ENCODE data around the gene CDHR1.
"Not testable (repeated sequence)": the region's sequence is repeated elsewhere in the genome, so short reads cannot be mapped to it uniquely, and the experiment has no call there.

CDHR1 gene

GRCh38 chr10:84173501-84173929 is 20.8 kb upstream of the CDHR1 start, which contains the start of gene GPR15LG:
Gene GPR15LG (plus strand): TSS chr10:84173801. CDS start chr10:84173852, 51 bp downstream.
- FAIRE-seq = no peak
- DNase-seq (ENCODE audit: low spot score) = no peak

GRCh38 chr10:84175436-84175835 is 18.9 kb upstream of the CDHR1 start:
- FAIRE-seq = no peak
- no peak for DNase-seq (ENCODE audit: low spot score)

- FAIRE-seq = no peak
- no peak for DNase-seq (ENCODE audit: low spot score)
Observed at GRCh38 chr10:84176351-84176750, 18.0 kb upstream of the CDHR1 start.

GRCh38 chr10:84176836-84177474 is 17.4 kb upstream of the CDHR1 start:
- no peak for DNase-seq (ENCODE audit: low spot score)
- FAIRE-seq = no peak

- DNase-seq (ENCODE audit: low spot score) (no peak), FAIRE-seq (no peak)
Observed at GRCh38 chr10:84177541-84178141, 16.7 kb upstream of the CDHR1 start.

- FAIRE-seq = peak; percentile 98
- no peak for DNase-seq (ENCODE audit: low spot score)
Observed at GRCh38 chr10:84178160-84178609, 16.2 kb upstream of the CDHR1 start.

- DNase-seq (ENCODE audit: low spot score) (no peak), FAIRE-seq (no peak)
Observed at GRCh38 chr10:84179059-84179710, 15.2 kb upstream of the CDHR1 start.

GRCh38 chr10:84180386-84180785 is 14.0 kb upstream of the CDHR1 start:
- not testable (repeated sequence) for DNase-seq (ENCODE audit: low spot score); FAIRE-seq

GRCh38 chr10:84181631-84182030 is 12.7 kb upstream of the CDHR1 start:
- DNase-seq (ENCODE audit: low spot score) = no peak
- FAIRE-seq = no peak

GRCh38 chr10:84184517-84184916 is 9.8 kb upstream of the CDHR1 start:
- DNase-seq (ENCODE audit: low spot score) (no peak), FAIRE-seq (no peak)

- FAIRE-seq (no peak), DNase-seq (ENCODE audit: low spot score) (no peak)
Observed at GRCh38 chr10:84185526-84186175, 8.7 kb upstream of the CDHR1 start.

GRCh38 chr10:84188815-84189214 is 5.5 kb upstream of the CDHR1 start:
- DNase-seq (ENCODE audit: low spot score) (no peak), FAIRE-seq (no peak)

- FAIRE-seq = no peak
Observed at GRCh38 chr10:84190621-84191020, 3.7 kb upstream of the CDHR1 start.

GRCh38 chr10:84191106-84191505 is 3.2 kb upstream of the CDHR1 start:
- FAIRE-seq = peak; percentile 58
- no peak for DNase-seq (ENCODE audit: low spot score)

More at GRCh38 chr10:84190621-84191020, 3.7 kb upstream of the CDHR1 start:
- no peak for DNase-seq (ENCODE audit: low spot score)

GRCh38 chr10:84193327-84193726 is 1.0 kb upstream of the CDHR1 start:
- FAIRE-seq = no peak

GRCh38 chr10:84193846-84194423 is 402 bp upstream of the CDHR1 start:
- FAIRE-seq = no peak

More at GRCh38 chr10:84193327-84193726, 1.0 kb upstream of the CDHR1 start:
- DNase-seq (ENCODE audit: low spot score) = no peak

GRCh38 chr10:84195044-84195830 is 900 bp downstream of the CDHR1 start:
- FAIRE-seq = no peak

More at GRCh38 chr10:84193846-84194423, 402 bp upstream of the CDHR1 start:
- no peak for DNase-seq (ENCODE audit: low spot score)

GRCh38 chr10:84196083-84196482 is 1.7 kb downstream of the CDHR1 start:
- no peak for FAIRE-seq
- DNase-seq (ENCODE audit: low spot score) = no peak

More at GRCh38 chr10:84195044-84195830, 900 bp downstream of the CDHR1 start:
- DNase-seq (ENCODE audit: low spot score) = no peak

GRCh38 chr10:84196941-84197340 is 2.6 kb downstream of the CDHR1 start:
- DNase-seq (ENCODE audit: low spot score) = no peak
- FAIRE-seq = no peak

GRCh38 chr10:84197643-84198042 is 3.3 kb downstream of the CDHR1 start:
- DNase-seq (ENCODE audit: low spot score) (no peak), FAIRE-seq (no peak)
